ENCODE data around the gene PGGHG.

PGGHG gene

DNA sequence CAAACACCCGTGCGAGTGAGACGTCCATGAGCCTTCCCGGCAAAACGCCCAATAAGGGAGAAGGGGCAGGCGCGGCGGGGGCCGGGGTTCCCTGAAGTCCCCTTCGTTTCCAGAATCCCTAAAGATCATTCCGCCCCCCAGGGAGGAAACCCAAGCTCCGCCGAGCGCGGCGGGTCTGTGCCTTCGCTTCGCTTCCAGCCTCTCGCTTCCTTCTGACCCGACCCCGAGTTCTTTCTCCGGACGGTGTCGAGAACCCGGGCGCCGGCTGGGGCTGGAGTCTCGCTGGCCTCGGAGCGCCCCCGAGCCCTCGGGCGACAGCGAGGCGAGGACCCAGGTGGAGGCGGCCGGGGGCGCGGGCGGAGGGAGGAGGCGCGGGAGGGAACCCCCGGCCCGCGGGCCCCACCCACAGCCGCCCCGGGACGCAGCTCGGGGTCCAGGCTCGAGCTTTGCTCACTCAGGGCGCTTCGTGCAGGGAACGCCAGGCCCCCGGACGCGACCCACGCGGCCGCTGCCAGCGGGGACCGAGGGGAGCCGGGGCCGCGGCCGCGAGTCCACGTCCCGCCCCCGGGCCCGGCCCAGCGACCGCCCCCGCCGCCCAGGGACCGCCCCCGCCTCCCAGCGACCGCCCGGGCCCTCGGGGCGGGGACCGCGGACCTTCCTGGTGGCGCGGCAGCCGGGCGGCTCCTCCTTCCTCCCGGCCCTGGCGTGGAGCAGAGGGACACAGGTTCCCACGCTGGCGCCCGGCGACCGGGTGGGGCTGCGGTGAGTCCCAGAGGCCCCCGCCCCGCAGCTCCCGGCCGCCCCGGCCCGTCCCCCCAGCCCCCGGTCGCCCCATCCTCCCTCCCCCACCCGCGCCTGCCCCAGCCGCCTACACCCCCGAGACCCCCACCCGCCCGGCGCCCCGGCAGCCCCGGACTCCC lies at the start of gene PGGHG:
PGGHG (plus strand) TSS at position 649 of the 920 bp plus-strand sequence. CDS start 691 bp downstream, outside the sequence.
- Histone ChIP-seq H3K4me2 (ENCODE audit: low read length) (peak within 1 kb of the TSS; percentile 71), H2AFZ (peak within 1 kb of the TSS; percentile 75), H3K4me3 (ENCODE audit: low read depth, low read length) (peak within 1 kb of the TSS; percentile 22), H3K36me3 (ENCODE audit: control insufficient read depth, insufficient read depth, low read length) (no peaks in the 10 kb centered on the region), H3K9me3 (ENCODE audit: control insufficient read depth, low read length) (no peaks in the 10 kb centered on the region), H3K9ac (no peak within 1 kb of the TSS), H3K4me1 (no peaks in the 10 kb centered on the region), H3K27me3 (ENCODE audit: control insufficient read depth, insufficient read depth, low read length) (no peaks in the 10 kb centered on the region), H3K27ac (no peak within 1 kb of the TSS), H3K79me2 (no peaks in the 10 kb centered on the region)
- TF ChIP-seq, protein P1, sequence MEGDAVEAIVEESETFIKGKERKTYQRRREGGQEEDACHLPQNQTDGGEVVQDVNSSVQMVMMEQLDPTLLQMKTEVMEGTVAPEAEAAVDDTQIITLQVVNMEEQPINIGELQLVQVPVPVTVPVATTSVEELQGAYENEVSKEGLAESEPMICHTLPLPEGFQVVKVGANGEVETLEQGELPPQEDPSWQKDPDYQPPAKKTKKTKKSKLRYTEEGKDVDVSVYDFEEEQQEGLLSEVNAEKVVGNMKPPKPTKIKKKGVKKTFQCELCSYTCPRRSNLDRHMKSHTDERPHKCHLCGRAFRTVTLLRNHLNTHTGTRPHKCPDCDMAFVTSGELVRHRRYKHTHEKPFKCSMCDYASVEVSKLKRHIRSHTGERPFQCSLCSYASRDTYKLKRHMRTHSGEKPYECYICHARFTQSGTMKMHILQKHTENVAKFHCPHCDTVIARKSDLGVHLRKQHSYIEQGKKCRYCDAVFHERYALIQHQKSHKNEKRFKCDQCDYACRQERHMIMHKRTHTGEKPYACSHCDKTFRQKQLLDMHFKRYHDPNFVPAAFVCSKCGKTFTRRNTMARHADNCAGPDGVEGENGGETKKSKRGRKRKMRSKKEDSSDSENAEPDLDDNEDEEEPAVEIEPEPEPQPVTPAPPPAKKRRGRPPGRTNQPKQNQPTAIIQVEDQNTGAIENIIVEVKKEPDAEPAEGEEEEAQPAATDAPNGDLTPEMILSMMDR (IDR thresholded peaks at IDR 0.05): no peak

DNA sequence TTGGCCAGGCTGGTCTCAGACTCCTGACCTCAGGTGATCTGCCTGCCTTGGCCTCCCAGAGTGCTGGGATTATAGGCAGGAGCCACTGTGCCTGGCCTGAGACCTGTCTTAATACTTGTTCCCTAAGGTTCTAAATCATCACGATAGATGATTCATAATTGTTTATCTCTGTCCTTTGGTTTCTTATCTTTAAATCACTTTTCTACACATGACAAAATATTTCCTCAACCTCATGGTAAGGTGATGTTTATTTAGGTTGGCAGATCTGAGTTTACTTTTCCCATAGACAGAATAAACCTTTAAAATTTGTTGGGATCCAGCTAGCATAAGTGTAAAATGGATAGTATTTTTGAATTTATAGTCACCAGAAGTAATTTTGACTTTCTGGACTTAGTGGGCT lies 48.6 kb upstream of the PGGHG start:
- Histone ChIP-seq H3K9ac (no peak overlapping the region), H3K4me2 (ENCODE audit: low read length) (no peak overlapping the region), H3K36me3 (ENCODE audit: control insufficient read depth, insufficient read depth, low read length) (no peaks in the 10 kb centered on the region), H3K4me1 (peaks cover 6% of the 10 kb centered on the region), H3K27ac (no peak overlapping the region), H3K79me2 (peaks cover 12% of the 10 kb centered on the region), H3K9me3 (ENCODE audit: control insufficient read depth, low read length) (no peaks in the 10 kb centered on the region), H3K4me3 (ENCODE audit: low read depth, low read length) (no peak overlapping the region), H2AFZ (no peak overlapping the region), H3K27me3 (ENCODE audit: control insufficient read depth, insufficient read depth, low read length) (no peaks in the 10 kb centered on the region)
- TF ChIP-seq, protein P1 (IDR thresholded peaks at IDR 0.05): no peak

DNA sequence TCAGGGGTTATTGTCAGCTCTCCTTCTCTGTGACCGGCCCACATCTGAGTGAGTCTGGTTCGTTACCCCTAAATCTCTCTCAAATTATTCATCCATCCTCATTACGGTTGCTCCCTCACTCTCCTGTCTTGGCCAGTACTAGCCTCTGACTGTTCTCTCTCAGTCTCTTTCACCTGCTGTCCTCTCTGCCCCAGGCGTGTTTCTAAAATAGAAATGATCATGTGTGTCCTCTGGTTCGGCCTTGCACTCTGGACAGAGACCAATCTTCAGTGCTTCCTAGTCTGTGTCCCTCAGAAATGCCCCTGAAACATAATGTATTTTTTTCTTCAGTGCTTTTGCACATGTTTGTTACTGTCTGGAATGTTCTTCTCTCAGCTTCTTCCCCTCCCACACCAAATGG lies 47.3 kb upstream of the PGGHG start:
- Histone ChIP-seq H3K9ac (no peak overlapping the region), H2AFZ (no peak overlapping the region), H3K4me2 (ENCODE audit: low read length) (no peak overlapping the region), H3K4me1 (peaks cover 6% of the 10 kb centered on the region), H3K9me3 (ENCODE audit: control insufficient read depth, low read length) (no peaks in the 10 kb centered on the region), H3K4me3 (ENCODE audit: low read depth, low read length) (no peak overlapping the region), H3K36me3 (ENCODE audit: control insufficient read depth, insufficient read depth, low read length) (no peaks in the 10 kb centered on the region), H3K79me2 (peaks cover 12% of the 10 kb centered on the region), H3K27ac (no peak overlapping the region), H3K27me3 (ENCODE audit: control insufficient read depth, insufficient read depth, low read length) (no peaks in the 10 kb centered on the region)
- TF ChIP-seq, protein P1 (IDR thresholded peaks at IDR 0.05): no peak

DNA sequence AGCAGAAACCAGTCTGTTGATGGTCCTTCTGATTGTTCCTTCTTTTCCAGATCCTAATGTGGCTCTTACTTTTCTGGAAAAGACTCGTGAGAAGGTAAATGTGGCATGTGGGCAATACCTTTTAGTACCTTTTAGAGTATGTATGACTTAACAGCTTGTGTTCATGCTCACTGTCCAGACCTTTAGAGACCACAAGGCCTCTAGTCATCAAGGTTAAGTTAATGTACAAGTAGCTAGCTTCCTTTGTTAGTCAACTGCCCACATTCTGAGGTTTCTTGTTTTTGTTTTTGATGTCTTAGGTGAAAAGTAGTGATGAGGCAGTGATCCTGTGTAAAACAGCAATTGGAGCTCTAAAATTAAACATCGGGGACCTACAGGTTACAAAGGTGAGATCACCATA lies 44.5 kb upstream of the PGGHG start:
- H3K79me2 ChIP-seq: peaks cover 3% of the 10 kb centered on the region
- no peaks in the 10 kb centered on the region for H3K27me3 ChIP-seq (ENCODE audit: control insufficient read depth, insufficient read depth, low read length)
- no peak overlapping the region for H2AFZ ChIP-seq
- H3K9ac ChIP-seq: no peak overlapping the region
- H3K27ac ChIP-seq: no peak overlapping the region
- H3K4me2 ChIP-seq (ENCODE audit: low read length): no peak overlapping the region
- H3K4me3 ChIP-seq (ENCODE audit: low read depth, low read length): no peak overlapping the region
- no peaks in the 10 kb centered on the region for H3K4me1 ChIP-seq
- no peaks in the 10 kb centered on the region for H3K36me3 ChIP-seq (ENCODE audit: control insufficient read depth, insufficient read depth, low read length)
- TF ChIP-seq, protein P1 (IDR thresholded peaks at IDR 0.05): no peak
- H3K9me3 ChIP-seq (ENCODE audit: control insufficient read depth, low read length): no peaks in the 10 kb centered on the region

All from parathyroid adenoma (tissue), 2 donors.